Measurements from ENCODE around the gene IER5L. TPM values are rescaled to one million over a fixed set of nuclear protein-coding genes. Genes with fewer than 3 reads are reported as not detected.
A peak's percentile ranks its signal among the peaks of the same experiment; 100 is the strongest.

The IER5L gene
- total RNA-seq, 6 experiments from 2014 or later, result 2.7 to 19.8 (median 7.8) TPM

GRCh38 chr9:129143031-129143927 lies 34.8 kb downstream of the IER5L start:
- peaks cover 0 to 9% (median 3%) of the 10 kb centered on the region in 4 donors for H3K36me3 ChIP-seq
- intact Hi-C loops (cut with DNase I), result no loop called here
- WGBS (ENCODE audit: insufficient coverage, low coverage, low lambda C conversion rate, missing lambda C conversion rate), result 26% methylated on average over 9 of the region's 14 CpGs
- H3K27ac ChIP-seq, result peak overlapping the region; percentile 95 to 100 (median 99)
- peak; percentile 25 to 46 (median 28) for ATAC-seq
- TF ChIP-seq CTCF (IDR thresholded peaks at IDR 0.05) (peak; percentile 59 to 95 (median 90)), POLR2A (IDR thresholded peaks at IDR 0.05) (peak; percentile 13)
- H3K4me1 ChIP-seq, result peaks cover 0 to 49% (median 26%) of the 10 kb centered on the region in 4 donors
- H3K4me3 ChIP-seq, result peak overlapping the region in 1 of 3 donors; percentile 8
- peak; percentile 81 to 84 (median 83) for DNase-seq
- H3K9me3 ChIP-seq, result no peaks in the 10 kb centered on the region
- no peaks in the 10 kb centered on the region for H3K27me3 ChIP-seq

GRCh38 chr9:129142138-129142935 lies 35.7 kb downstream of the IER5L start:
- ATAC-seq (no peak), DNase-seq (no peak)
- no peaks in the 10 kb centered on the region for H3K27me3 ChIP-seq
- H3K4me1 ChIP-seq, result peaks cover 0 to 58% (median 33%) of the 10 kb centered on the region in 4 donors
- TF ChIP-seq CTCF (IDR thresholded peaks at IDR 0.05), result no peak
- H3K27ac ChIP-seq, result peak overlapping the region; percentile 95 to 100 (median 99)
- no peak overlapping the region for H3K4me3 ChIP-seq
- peaks cover 0 to 9% (median 3%) of the 10 kb centered on the region in 4 donors for H3K36me3 ChIP-seq
- intact Hi-C loops (cut with DNase I), result no loop called here
- H3K9me3 ChIP-seq, result no peaks in the 10 kb centered on the region
- WGBS (ENCODE audit: insufficient coverage, low coverage, low lambda C conversion rate, missing lambda C conversion rate), result 62% methylated on average over 5 of the region's 15 CpGs

- H3K4me1 ChIP-seq, result peaks cover 0 to 62% (median 33%) of the 10 kb centered on the region in 4 donors
- H3K27me3 ChIP-seq, result no peaks in the 10 kb centered on the region
- no peaks in the 10 kb centered on the region for H3K9me3 ChIP-seq
- peak overlapping the region; percentile 53 to 68 (median 56) for H3K4me3 ChIP-seq
- intact Hi-C loops (cut with DNase I), result no loop called here
- no peak for TF ChIP-seq CTCF (IDR thresholded peaks at IDR 0.05)
- peak; percentile 53 for TF ChIP-seq POLR2A (IDR thresholded peaks at IDR 0.05)
- ATAC-seq (peak in 3 of 4 donors; percentile 2 to 8 (median 6)), DNase-seq (peak in 1 of 3 donors; percentile 57)
- 10% methylated on average over 7 of the region's 13 CpGs for WGBS (ENCODE audit: insufficient coverage, low coverage, low lambda C conversion rate, missing lambda C conversion rate)
- H3K36me3 ChIP-seq, result peaks cover 0 to 11% (median 4%) of the 10 kb centered on the region in 4 donors
- H3K27ac ChIP-seq, result peak overlapping the region; percentile 95 to 100 (median 99)
Observed at GRCh38 chr9:129141066-129142041, 36.7 kb downstream of the IER5L start.
